WERI-Rb-1 (cell line): ENCODE measurements around the gene VSIG10.

Experiments used
- DNase-seq: peaks from one replicate; pipeline ENCODE4 v3.0.0-alpha.2; 2020
- H3K27ac ChIP-seq: fragments of 250-450 bp; sonication (Bioruptor Pico); 2 replicates; pipeline ENCODE4 v1.5.1; 2020; ENCODE audit warnings: mild to moderate bottlenecking, moderate library complexity
- H3K27me3 ChIP-seq: fragments of 250-450 bp; sonication (Bioruptor Pico); 2 replicates; pipeline ENCODE4 v1.5.1; 2021; ENCODE audit warnings: mild to moderate bottlenecking, low read depth, moderate library complexity; ENCODE audit not compliant: insufficient read depth, severe bottlenecking
- H3K36me3 ChIP-seq: fragments of 250-450 bp; sonication (Bioruptor Pico); 2 replicates; pipeline ENCODE4 v1.5.1; 2020; ENCODE audit warnings: mild to moderate bottlenecking, moderate library complexity
- H3K4me3 ChIP-seq: 2 replicates; pipeline ENCODE4 v1.5.1; 2011; ENCODE audit warnings: low read depth, mild to moderate bottlenecking, control low read depth, low read length
- H3K9me3 ChIP-seq: fragments of 250-450 bp; sonication (Bioruptor Pico); 2 replicates; pipeline ENCODE4 v1.5.1; 2021; ENCODE audit warnings: mild to moderate bottlenecking, moderate library complexity; ENCODE audit not compliant: severe bottlenecking
- CTCF ChIP-seq: IDR thresholded peaks from 2 replicates; pipeline ENCODE4 v1.5.1; 2011; ENCODE audit warnings: low read depth, mild to moderate bottlenecking, control low read depth, inconsistent platforms, low read length

The VSIG10 gene

GRCh38 chr12:118053071-118053985 is 50.5 kb downstream of the VSIG10 start:
- Histone ChIP-seq H3K27me3 (no peaks in the 10 kb centered on the region), H3K27ac (no peak overlapping the region), H3K4me3 (no peak overlapping the region), H3K9me3 (no peaks in the 10 kb centered on the region), H3K36me3 (peaks cover 38% of the 10 kb centered on the region)
- DNase-seq, result no peak
- TF ChIP-seq CTCF, result no peak

- DNase-seq, result no peak
- Histone ChIP-seq H3K27ac (no peak overlapping the region), H3K9me3 (no peaks in the 10 kb centered on the region), H3K36me3 (peaks cover 38% of the 10 kb centered on the region), H3K4me3 (no peak overlapping the region), H3K27me3 (no peaks in the 10 kb centered on the region)
- TF ChIP-seq CTCF, result no peak
Measured at GRCh38 chr12:118052324-118053070, 51.3 kb downstream of the VSIG10 start.

- H3K27ac ChIP-seq, result no peak overlapping the region
- DNase-seq, result no peak
- no peak for TF ChIP-seq CTCF
- peaks cover 42% of the 10 kb centered on the region for H3K36me3 ChIP-seq
- no peaks in the 10 kb centered on the region for H3K9me3 ChIP-seq
- no peak overlapping the region for H3K4me3 ChIP-seq
- H3K27me3 ChIP-seq, result no peaks in the 10 kb centered on the region
Measured at GRCh38 chr12:118050972-118051910, 52.6 kb downstream of the VSIG10 start.

DNA sequence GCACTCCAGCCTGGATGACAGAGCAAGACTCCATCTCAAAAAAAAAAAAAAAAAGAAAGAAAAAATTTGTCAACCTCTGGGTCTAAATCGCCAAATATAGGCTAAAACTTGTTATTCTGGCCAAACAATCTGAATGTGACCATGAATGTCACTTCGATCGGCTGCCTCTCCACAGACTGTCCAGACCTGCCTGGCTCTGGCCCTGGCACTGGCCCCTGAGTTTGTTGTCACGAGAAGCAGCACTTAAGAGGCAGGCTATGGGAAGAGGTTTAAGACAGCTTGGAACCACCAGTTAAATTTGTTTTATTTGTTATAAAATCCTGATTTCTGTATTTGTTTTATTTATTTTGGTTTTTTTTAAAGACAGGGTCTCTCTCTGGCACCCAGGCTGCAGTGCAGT is 57.4 kb downstream of the VSIG10 start:
- no peaks in the 10 kb centered on the region for H3K27me3 ChIP-seq
- no peak for TF ChIP-seq CTCF
- no peaks in the 10 kb centered on the region for H3K9me3 ChIP-seq
- H3K4me3 ChIP-seq, result no peak overlapping the region
- no peak for DNase-seq
- H3K36me3 ChIP-seq, result peaks cover 66% of the 10 kb centered on the region
- H3K27ac ChIP-seq, result no peak overlapping the region

DNA sequence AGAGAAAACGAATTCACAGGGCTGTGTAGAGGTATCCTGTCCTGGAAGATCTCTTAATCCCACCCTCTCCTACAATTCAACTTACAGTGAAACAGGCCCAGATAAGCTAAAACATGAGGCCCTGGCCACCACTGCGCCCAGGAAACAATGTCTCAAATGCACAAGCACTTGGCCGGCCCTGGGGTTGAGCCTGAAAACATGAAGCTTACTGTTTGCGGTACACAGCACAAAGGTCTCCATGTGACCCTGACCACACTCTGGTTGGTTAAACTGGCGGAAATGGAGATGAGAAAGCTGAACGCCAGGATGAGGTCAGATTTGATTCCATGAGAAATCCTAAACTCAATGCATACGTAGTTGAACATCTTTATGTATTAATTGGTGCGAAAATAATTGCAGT is 59.2 kb downstream of the VSIG10 start:
- H3K4me3 ChIP-seq, result no peak overlapping the region
- no peaks in the 10 kb centered on the region for H3K9me3 ChIP-seq
- no peak for TF ChIP-seq CTCF
- DNase-seq, result no peak
- no peaks in the 10 kb centered on the region for H3K27me3 ChIP-seq
- peaks cover 66% of the 10 kb centered on the region for H3K36me3 ChIP-seq
- H3K27ac ChIP-seq, result no peak overlapping the region
